GM12892 (cell line): ENCODE measurements around the gene ELANE.

ENCODE experiments used
- POLR2A ChIP-seq: IDR thresholded peaks from 2 replicates; pipeline ENCODE4 v1.6.1; 2011; ENCODE audit warnings: low read depth, low read length, control low read depth
- POLR2AphosphoS5 ChIP-seq: IDR thresholded peaks from 2 replicates; pipeline ENCODE4 v1.6.1; 2011; ENCODE audit warnings: low read depth, low read length, control low read depth
- TAF1 ChIP-seq: IDR thresholded peaks from 2 replicates; pipeline ENCODE4 v1.6.1; 2011; ENCODE audit warnings: low read depth, mild to moderate bottlenecking, control low read depth, low read length, borderline replicate concordance

- TF ChIP-seq TAF1 (no peak), POLR2A (no peak), POLR2AphosphoS5 (no peak)
These were observed 9.1 kb downstream of the ELANE start for GRCh38 chr19:861141-861755.
